HepG2 (cell line): ENCODE measurements around the gene KIAA1614. TPM values are rescaled to one million over a fixed set of nuclear protein-coding genes. Genes with fewer than 3 reads are reported as not detected.

Source experiments
- BCL6 ChIP-seq: IDR thresholded peaks from 2 replicates; pipeline ENCODE4 v1.6.1; 2016; ENCODE audit warnings: missing genetic modification reagents, missing compliant biosample characterization
- DBP ChIP-seq: sonication (generic); formaldehyde crosslinking; IDR thresholded peaks from 2 replicates; pipeline ENCODE4 v1.4.0; 2020; ENCODE audit warnings: missing genetic modification reagents; ENCODE audit errors: not compliant biosample characterization
- FOXK2 ChIP-seq: fragments of 450-650 bp; IDR thresholded peaks from 2 replicates; pipeline ENCODE4 v1.6.1; 2016
- MBD4 ChIP-seq: IDR thresholded peaks from 2 replicates; pipeline ENCODE4 v1.6.1; 2012; ENCODE audit warnings: low read length, inconsistent platforms, borderline replicate concordance
- POGZ ChIP-seq: sonication (generic); formaldehyde crosslinking; IDR thresholded peaks from 2 replicates; pipeline ENCODE4 v1.4.0; 2020; ENCODE audit warnings: mild to moderate bottlenecking, missing genetic modification reagents
- POLR2G ChIP-seq: fragments of 200-400 bp; formaldehyde crosslinking; IDR thresholded peaks from 2 replicates; pipeline ENCODE4 v1.6.1; 2018; ENCODE audit warnings: mild to moderate bottlenecking, low read depth, low read length, moderate library complexity
- RFX5 ChIP-seq: IDR thresholded peaks from 2 replicates; pipeline ENCODE4 v1.6.1; 2011; ENCODE audit warnings: low read depth, low read length, improper control_type of control experiment
- SIX1 ChIP-seq: sonication (generic); formaldehyde crosslinking; IDR thresholded peaks from 2 replicates; pipeline ENCODE4 v1.4.0; 2020; ENCODE audit warnings: missing genetic modification reagents, borderline replicate concordance
- SIX4 ChIP-seq: sonication (generic); formaldehyde crosslinking; IDR thresholded peaks from 2 replicates; pipeline ENCODE4 v1.4.0; 2020; ENCODE audit warnings: missing genetic modification reagents
- ZBTB37 ChIP-seq: sonication (generic); formaldehyde crosslinking; IDR thresholded peaks from 2 replicates; pipeline ENCODE4 v1.4.0; 2020; ENCODE audit warnings: mild to moderate bottlenecking, missing genetic modification reagents
- ZNF232 ChIP-seq: sonication (generic); formaldehyde crosslinking; IDR thresholded peaks from 2 replicates; pipeline ENCODE4 v1.4.0; 2020; ENCODE audit warnings: missing genetic modification reagents, borderline replicate concordance
- ZNF672 ChIP-seq: sonication (generic); formaldehyde crosslinking; IDR thresholded peaks from 2 replicates; pipeline ENCODE4 v1.8.1; 2022; ENCODE audit warnings: missing genetic modification reagents
- polyA plus RNA-seq, 8 experiments: library from polyadenylated mRNA; depleted of rRNA in 3 of 8; stranded (reverse) in 7 of 8; unstranded in 1 of 8; fragments of >200 nt; fragmentation: Illumina TruSeq in 4 of 8; extraction: Trizol in 4 of 8; gene quantifications; 2 replicates each; pipeline versions ENCODE4 v1.2.1 to v1.2.3, GENCODE V29; 2011 to 2016; ENCODE audit warnings: low read depth in 4 of 8, missing spikeins in 1 of 8, mixed read lengths in 1 of 8; ENCODE audit not compliant: insufficient read depth in 1 of 8
- total RNA-seq, 5 experiments: library from RNA; depleted of rRNA; stranded (reverse); fragments of >200 nt; fragmentation: Illumina TruSeq; extraction: Trizol; gene quantifications; 2 replicates each; pipeline ENCODE4 v1.2.3, GENCODE V29; 2016; ENCODE audit warnings: low read depth in 1 of 5
- TF ChIP-seq, protein P1 (sequence below): sonication (generic); formaldehyde crosslinking; IDR thresholded peaks from 2 replicates; pipeline ENCODE4 v1.5.1; 2020; ENCODE audit warnings: mild to moderate bottlenecking, missing genetic modification reagents, borderline replicate concordance
- TF ChIP-seq, protein P2 (sequence below): IDR thresholded peaks from 2 replicates; pipeline ENCODE4 v1.6.1; 2016; ENCODE audit warnings: low read depth, missing genetic modification reagents, missing compliant biosample characterization

The KIAA1614 gene
- total and polyA plus RNA-seq, 2 of the 13 experiments (the other 11 are each of a cell fraction or from before 2014, with no cell fraction given): 0.15 to 0.77 TPM

DNA sequence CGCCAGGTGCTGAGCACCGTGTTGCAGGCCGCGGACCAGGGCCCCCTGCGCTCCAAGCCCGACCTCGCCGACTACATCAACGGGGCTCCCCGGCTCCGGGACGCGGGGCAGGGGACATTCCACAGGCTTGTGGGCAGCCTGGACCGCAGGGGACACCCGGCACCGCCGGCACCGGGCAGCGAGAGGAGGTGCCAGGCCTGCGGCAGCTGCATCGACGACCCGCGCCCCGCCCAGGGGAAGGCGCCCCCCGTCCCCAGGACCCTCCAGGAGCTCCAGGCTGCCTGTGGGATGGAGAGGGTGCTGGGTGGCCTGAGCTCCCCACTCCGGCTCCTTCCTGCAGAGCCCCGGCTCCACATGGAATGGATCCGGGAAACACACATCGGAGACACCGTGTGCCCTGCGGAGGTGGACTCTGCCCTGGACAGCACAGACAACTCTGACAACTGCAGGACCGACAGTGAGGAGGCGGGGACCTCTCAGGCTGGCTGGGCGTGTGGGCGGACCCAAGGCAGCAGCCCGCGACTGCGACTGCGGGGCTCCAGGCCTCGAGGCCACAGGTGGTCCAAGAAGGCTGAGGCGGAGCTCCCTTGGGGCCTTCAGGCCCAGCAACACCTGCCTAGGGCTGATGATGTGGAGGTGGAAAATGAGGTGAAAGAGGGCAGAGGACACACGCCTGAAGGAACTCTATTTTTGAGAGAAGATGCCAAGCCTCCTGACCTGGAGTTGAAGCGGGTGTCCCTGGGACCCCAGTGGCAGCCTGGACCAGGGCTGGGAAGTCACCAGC is 22.8 kb downstream of the KIAA1614 start (continued):
- TF ChIP-seq, protein P1, sequence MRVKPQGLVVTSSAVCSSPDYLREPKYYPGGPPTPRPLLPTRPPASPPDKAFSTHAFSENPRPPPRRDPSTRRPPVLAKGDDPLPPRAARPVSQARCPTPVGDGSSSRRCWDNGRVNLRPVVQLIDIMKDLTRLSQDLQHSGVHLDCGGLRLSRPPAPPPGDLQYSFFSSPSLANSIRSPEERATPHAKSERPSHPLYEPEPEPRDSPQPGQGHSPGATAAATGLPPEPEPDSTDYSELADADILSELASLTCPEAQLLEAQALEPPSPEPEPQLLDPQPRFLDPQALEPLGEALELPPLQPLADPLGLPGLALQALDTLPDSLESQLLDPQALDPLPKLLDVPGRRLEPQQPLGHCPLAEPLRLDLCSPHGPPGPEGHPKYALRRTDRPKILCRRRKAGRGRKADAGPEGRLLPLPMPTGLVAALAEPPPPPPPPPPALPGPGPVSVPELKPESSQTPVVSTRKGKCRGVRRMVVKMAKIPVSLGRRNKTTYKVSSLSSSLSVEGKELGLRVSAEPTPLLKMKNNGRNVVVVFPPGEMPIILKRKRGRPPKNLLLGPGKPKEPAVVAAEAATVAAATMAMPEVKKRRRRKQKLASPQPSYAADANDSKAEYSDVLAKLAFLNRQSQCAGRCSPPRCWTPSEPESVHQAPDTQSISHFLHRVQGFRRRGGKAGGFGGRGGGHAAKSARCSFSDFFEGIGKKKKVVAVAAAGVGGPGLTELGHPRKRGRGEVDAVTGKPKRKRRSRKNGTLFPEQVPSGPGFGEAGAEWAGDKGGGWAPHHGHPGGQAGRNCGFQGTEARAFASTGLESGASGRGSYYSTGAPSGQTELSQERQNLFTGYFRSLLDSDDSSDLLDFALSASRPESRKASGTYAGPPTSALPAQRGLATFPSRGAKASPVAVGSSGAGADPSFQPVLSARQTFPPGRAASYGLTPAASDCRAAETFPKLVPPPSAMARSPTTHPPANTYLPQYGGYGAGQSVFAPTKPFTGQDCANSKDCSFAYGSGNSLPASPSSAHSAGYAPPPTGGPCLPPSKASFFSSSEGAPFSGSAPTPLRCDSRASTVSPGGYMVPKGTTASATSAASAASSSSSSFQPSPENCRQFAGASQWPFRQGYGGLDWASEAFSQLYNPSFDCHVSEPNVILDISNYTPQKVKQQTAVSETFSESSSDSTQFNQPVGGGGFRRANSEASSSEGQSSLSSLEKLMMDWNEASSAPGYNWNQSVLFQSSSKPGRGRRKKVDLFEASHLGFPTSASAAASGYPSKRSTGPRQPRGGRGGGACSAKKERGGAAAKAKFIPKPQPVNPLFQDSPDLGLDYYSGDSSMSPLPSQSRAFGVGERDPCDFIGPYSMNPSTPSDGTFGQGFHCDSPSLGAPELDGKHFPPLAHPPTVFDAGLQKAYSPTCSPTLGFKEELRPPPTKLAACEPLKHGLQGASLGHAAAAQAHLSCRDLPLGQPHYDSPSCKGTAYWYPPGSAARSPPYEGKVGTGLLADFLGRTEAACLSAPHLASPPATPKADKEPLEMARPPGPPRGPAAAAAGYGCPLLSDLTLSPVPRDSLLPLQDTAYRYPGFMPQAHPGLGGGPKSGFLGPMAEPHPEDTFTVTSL (CRISPR knock-in tag): no peak
- no peak for TF ChIP-seq ZBTB37
- TF ChIP-seq ZNF672: no peak
- TF ChIP-seq BCL6: peak; percentile 36; the same call in 1 of the 2 replicates
- 0 out of 2 replicates have a peak, but pooled peaks have one; percentile 33 for TF ChIP-seq ZNF232 (CRISPR knock-in tag)
- no peak for TF ChIP-seq POGZ
- TF ChIP-seq, protein P2, sequence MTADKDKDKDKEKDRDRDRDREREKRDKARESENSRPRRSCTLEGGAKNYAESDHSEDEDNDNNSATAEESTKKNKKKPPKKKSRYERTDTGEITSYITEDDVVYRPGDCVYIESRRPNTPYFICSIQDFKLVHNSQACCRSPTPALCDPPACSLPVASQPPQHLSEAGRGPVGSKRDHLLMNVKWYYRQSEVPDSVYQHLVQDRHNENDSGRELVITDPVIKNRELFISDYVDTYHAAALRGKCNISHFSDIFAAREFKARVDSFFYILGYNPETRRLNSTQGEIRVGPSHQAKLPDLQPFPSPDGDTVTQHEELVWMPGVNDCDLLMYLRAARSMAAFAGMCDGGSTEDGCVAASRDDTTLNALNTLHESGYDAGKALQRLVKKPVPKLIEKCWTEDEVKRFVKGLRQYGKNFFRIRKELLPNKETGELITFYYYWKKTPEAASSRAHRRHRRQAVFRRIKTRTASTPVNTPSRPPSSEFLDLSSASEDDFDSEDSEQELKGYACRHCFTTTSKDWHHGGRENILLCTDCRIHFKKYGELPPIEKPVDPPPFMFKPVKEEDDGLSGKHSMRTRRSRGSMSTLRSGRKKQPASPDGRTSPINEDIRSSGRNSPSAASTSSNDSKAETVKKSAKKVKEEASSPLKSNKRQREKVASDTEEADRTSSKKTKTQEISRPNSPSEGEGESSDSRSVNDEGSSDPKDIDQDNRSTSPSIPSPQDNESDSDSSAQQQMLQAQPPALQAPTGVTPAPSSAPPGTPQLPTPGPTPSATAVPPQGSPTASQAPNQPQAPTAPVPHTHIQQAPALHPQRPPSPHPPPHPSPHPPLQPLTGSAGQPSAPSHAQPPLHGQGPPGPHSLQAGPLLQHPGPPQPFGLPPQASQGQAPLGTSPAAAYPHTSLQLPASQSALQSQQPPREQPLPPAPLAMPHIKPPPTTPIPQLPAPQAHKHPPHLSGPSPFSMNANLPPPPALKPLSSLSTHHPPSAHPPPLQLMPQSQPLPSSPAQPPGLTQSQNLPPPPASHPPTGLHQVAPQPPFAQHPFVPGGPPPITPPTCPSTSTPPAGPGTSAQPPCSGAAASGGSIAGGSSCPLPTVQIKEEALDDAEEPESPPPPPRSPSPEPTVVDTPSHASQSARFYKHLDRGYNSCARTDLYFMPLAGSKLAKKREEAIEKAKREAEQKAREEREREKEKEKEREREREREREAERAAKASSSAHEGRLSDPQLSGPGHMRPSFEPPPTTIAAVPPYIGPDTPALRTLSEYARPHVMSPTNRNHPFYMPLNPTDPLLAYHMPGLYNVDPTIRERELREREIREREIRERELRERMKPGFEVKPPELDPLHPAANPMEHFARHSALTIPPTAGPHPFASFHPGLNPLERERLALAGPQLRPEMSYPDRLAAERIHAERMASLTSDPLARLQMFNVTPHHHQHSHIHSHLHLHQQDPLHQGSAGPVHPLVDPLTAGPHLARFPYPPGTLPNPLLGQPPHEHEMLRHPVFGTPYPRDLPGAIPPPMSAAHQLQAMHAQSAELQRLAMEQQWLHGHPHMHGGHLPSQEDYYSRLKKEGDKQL (CRISPR knock-in tag): no peak
- TF ChIP-seq FOXK2: no peak
- TF ChIP-seq RFX5: no peak
- no peak for TF ChIP-seq SIX4
- peak; percentile 57 for TF ChIP-seq POLR2G
- TF ChIP-seq MBD4: no peak
- TF ChIP-seq DBP (CRISPR knock-in tag): no peak
- TF ChIP-seq SIX1: no peak
